ENCODE measurements around the gene ANXA8L1. TPM values are rescaled to one million over a fixed set of nuclear protein-coding genes. Genes with fewer than 3 reads are reported as not detected.

ANXA8L1 gene
- total RNA-seq, 1 experiment from 2014 or later = 0.57 TPM

Other genes starting within 250 kb of the ANXA8L1 start
- not detected in 2 replicates for gene ANTXRL, start 88.8 kb upstream of the ANXA8L1 start, total RNA-seq (2022)
- gene NPY4R, start 90.2 kb downstream of the ANXA8L1 start, total RNA-seq (2022) = not detected in 2 replicates
- gene GPRIN2, start 180.9 kb downstream of the ANXA8L1 start, total RNA-seq (2022) = 9.5 and 12.8 TPM in 2 replicates
- gene SYT15, start 203.4 kb downstream of the ANXA8L1 start, total RNA-seq (2022) = 1.5 and 2.2 TPM in 2 replicates